ENCODE measurements around the gene PLEKHH1. TPM values are rescaled to one million over a fixed set of nuclear protein-coding genes. Genes with fewer than 3 reads are reported as not detected.

PLEKHH1 gene
- total RNA-seq, 1 experiment from 2014 or later, result 0.97 TPM

DNA sequence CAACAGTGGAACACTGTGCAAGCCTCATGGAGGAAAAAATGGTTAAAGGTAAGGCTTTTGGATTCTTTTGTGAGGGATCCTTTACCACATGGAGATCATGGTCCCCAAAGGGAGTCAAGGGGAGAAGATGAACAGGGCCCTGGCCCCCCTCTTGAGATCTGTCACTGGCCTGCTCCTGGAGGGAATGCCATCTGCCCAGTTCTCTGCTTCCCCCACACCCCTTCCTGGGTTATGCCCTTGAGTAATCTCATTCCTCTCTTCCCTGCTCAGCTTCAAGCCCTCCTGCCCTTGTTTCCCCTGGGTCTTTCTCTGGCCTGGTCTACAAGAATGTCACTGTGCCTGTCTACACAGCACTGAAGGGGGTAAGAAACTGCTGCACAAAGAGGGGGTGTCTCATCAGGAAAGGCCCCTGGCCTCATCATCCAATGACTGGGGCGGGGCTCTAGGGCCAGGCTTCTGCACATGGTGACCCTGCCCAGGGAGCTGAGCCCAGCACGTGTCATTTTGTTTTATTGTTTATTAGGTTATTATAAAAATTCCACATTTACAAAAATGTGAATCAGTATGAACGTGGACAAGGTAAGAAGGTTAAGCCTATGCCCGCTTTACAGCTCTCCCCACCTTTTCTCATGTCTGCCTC is 36.7 kb downstream of the PLEKHH1 start:
- no peak for DNase-seq (ENCODE audit: low read depth in 1 of 2, low spot score in 2 of 2)
- no peak overlapping the region for H3K27ac ChIP-seq
- no peak overlapping the region for H3K4me3 ChIP-seq
- no peaks in the 10 kb centered on the region for H3K9me3 ChIP-seq (replicated peaks)
- H3K27me3 ChIP-seq (replicated peaks), result no peaks in the 10 kb centered on the region
- no peaks in the 10 kb centered on the region for H3K36me3 ChIP-seq
- no peaks in the 10 kb centered on the region for H3K4me1 ChIP-seq (replicated peaks)

DNA sequence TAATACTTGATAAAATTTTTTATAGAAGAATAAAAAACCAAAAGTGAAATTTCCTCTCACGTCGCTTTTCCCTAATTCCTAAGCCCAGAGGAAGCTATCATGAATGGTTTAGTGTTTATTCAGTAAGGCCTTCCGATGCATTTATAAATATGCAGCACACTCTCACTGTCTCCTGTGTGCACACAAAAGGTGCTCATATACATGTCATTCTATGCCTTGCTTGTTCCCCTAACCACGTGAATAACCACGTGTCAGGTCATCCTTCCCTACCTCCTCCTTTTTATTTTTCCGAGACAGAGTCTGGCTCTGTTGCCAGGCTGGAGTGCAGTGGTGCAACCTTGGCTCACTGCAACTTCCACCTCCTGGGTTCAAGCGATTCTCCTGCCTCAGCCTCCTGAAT is 37.4 kb downstream of the PLEKHH1 start:
- DNase-seq (ENCODE audit: low read depth in 1 of 2, low spot score in 2 of 2), result no peak
- Histone ChIP-seq H3K4me1 (replicated peaks) (no peaks in the 10 kb centered on the region), H3K36me3 (no peaks in the 10 kb centered on the region), H3K9me3 (replicated peaks) (no peaks in the 10 kb centered on the region), H3K27me3 (replicated peaks) (no peaks in the 10 kb centered on the region), H3K27ac (no peak overlapping the region), H3K4me3 (no peak overlapping the region)

DNA sequence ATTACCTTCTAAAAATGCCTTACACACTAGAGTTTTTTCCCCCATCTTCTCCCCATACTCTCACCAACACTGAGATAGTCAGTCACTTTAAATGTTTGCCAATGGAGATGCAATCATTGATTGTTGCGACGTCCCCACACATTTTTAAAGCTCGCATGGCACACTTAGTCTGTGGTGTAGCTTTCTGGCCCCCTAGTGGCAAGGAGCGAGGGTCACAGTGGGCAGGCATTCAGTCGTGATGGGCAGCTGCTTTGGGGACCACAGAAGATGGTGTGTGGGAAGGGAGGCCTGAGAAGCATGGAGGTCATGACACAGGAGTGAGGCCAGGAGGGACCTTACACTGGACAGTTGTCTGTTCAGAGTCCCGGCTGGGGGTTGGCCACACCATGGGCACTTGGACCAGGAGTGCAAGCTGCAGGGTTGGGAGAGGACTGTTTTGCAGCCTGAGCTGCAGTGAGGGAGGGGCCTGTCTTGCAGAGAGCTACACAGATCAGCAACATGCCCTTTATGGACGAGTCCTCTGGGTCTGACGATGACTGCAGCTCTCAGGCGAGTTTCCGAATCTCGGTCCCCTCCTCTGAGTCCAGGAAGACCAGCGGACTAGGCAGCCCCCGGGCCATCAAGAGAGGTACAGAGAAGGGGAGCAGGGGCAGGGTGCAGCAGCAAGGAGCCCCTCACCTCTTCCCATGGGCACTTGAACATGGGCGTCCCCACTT is 38.3 kb downstream of the PLEKHH1 start:
- no peaks in the 10 kb centered on the region for H3K9me3 ChIP-seq (replicated peaks)
- no peak overlapping the region for H3K4me3 ChIP-seq
- H3K27me3 ChIP-seq (replicated peaks), result no peaks in the 10 kb centered on the region
- peak; percentile 20 to 50 for DNase-seq (ENCODE audit: low read depth in 1 of 2, low spot score in 2 of 2)
- H3K36me3 ChIP-seq, result no peaks in the 10 kb centered on the region
- H3K4me1 ChIP-seq (replicated peaks), result no peaks in the 10 kb centered on the region
- H3K27ac ChIP-seq, result no peak overlapping the region

DNA sequence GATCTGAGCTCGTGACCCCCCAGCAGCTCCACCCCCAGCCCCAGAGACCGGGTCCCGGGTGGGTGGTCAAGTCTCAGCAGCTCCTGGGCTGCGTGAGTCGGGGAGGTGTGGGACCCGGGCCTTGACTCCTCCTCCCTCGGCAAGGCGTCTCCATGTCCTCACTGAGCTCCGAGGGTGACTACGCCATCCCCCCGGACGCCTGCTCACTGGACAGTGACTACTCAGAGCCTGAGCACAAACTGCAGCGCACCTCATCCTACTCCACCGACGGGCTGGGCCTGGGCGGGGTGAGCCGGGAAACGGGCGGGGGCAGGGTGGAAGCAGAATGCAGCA is 38.9 kb downstream of the PLEKHH1 start:
- no peak overlapping the region for H3K4me3 ChIP-seq
- no peaks in the 10 kb centered on the region for H3K9me3 ChIP-seq (replicated peaks)
- H3K36me3 ChIP-seq, result no peaks in the 10 kb centered on the region
- no peak overlapping the region for H3K27ac ChIP-seq
- no peak for DNase-seq (ENCODE audit: low read depth in 1 of 2, low spot score in 2 of 2)
- H3K4me1 ChIP-seq (replicated peaks), result no peaks in the 10 kb centered on the region
- no peaks in the 10 kb centered on the region for H3K27me3 ChIP-seq (replicated peaks)

DNA sequence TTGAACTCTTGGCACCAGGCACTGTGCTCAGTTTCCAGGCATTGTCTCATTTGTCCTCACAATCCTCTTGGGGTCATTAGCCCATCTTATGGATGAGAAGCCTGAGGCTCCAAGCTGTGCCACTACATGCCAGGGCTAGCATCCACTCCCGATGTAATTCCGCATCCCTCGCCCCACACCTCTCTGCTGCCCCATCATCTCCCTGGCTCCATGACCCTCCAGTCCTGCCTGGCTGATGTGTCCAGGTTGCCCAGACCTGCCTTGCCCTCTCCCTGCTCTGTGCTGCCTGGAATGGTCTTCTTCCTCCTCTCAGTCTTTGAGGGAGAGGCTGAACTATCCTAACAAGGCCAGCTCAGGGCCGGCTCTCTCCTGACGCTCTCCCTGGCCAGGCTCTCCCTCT is 39.5 kb downstream of the PLEKHH1 start:
- no peaks in the 10 kb centered on the region for H3K27me3 ChIP-seq (replicated peaks)
- H3K36me3 ChIP-seq, result no peaks in the 10 kb centered on the region
- H3K4me3 ChIP-seq, result no peak overlapping the region
- DNase-seq (ENCODE audit: low read depth in 1 of 2, low spot score in 2 of 2), result no peak
- no peak overlapping the region for H3K27ac ChIP-seq
- no peaks in the 10 kb centered on the region for H3K9me3 ChIP-seq (replicated peaks)
- H3K4me1 ChIP-seq (replicated peaks), result no peaks in the 10 kb centered on the region

DNA sequence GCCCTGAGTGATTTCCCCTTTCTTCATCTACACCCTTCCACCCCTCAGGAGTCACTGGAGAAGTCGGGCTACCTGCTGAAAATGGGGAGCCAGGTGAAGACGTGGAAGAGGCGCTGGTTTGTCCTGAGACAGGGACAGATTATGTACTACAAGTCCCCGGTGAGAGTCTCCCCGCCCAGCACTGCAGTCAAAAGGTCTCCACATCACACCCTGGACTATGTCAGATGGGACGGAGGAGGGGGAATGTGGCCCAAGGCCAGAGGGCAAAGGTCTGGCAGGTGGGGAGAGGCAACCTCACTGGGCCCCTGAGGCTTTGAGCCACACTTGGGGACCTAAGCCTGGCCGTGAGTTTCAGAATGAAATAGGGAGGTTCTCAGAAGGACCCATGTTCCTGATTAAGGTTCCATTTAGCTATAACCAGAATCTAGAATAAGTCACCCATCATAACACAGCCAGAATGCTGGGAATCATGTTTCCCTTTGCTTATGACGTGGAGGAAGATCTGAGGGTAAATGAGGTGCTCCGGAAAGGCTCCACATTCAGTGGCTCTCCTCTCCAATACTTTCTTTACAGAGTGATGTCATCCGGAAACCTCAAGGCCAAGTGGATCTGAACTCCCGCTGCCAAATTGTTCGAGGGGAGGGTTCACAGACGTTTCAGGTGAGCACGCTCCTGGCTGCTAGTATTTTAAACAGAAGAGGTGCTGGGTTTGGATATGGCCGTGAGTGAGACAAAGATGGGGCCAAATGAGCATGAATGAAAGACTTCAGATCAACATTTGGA is 40.3 kb downstream of the PLEKHH1 start:
- H3K36me3 ChIP-seq, result no peaks in the 10 kb centered on the region
- no peak for DNase-seq (ENCODE audit: low read depth in 1 of 2, low spot score in 2 of 2)
- H3K4me3 ChIP-seq, result no peak overlapping the region
- H3K27me3 ChIP-seq (replicated peaks), result no peaks in the 10 kb centered on the region
- H3K4me1 ChIP-seq (replicated peaks), result no peaks in the 10 kb centered on the region
- H3K27ac ChIP-seq, result no peak overlapping the region
- H3K9me3 ChIP-seq (replicated peaks), result no peaks in the 10 kb centered on the region

DNA sequence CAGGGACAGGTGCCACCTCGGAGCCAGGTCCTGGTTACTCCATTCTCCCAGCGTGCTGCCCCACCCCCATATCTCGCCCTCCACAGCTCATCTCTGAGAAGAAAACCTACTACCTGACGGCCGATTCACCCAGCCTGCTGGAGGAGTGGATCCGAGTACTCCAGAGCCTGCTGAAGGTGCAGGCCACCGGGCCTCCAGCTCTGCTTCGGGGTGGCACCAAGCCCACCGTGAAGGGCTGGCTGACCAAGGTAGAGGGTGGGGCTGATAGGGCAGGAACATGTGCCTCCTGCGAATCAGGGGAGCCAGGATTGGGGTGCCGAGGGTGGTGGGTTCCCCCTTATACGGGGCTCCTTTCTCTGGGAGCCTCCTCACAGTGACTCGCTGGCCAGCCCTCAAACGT is 41.1 kb downstream of the PLEKHH1 start:
- Histone ChIP-seq H3K9me3 (replicated peaks) (no peaks in the 10 kb centered on the region), H3K27ac (no peak overlapping the region), H3K27me3 (replicated peaks) (no peaks in the 10 kb centered on the region), H3K4me3 (no peak overlapping the region), H3K4me1 (replicated peaks) (no peaks in the 10 kb centered on the region), H3K36me3 (no peaks in the 10 kb centered on the region)
- no peak for DNase-seq (ENCODE audit: low read depth in 1 of 2, low spot score in 2 of 2)

DNA sequence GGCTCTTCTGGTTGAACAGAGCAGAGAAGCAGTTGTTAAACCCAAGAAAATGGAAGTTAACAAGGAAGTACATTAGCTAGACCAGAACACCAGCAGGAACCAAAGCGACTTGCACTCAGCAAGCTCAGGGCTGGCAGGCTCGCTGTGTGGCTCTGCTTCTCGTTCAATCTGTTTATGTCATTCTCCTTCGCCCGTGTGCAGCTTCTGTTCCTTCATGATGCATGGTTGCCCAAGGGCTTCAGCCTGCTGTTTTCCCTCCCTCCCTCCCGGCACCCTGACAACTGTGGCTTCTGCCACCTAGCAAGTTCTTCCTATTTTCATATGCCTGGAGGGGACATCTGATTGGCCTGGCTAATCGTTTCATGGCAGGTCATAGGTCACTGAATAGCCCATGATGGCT is 41.7 kb downstream of the PLEKHH1 start:
- Histone ChIP-seq H3K9me3 (replicated peaks) (no peaks in the 10 kb centered on the region), H3K36me3 (no peaks in the 10 kb centered on the region), H3K27ac (no peak overlapping the region), H3K27me3 (replicated peaks) (no peaks in the 10 kb centered on the region), H3K4me3 (no peak overlapping the region), H3K4me1 (replicated peaks) (no peaks in the 10 kb centered on the region)
- no peak for DNase-seq (ENCODE audit: low read depth in 1 of 2, low spot score in 2 of 2)

DNA sequence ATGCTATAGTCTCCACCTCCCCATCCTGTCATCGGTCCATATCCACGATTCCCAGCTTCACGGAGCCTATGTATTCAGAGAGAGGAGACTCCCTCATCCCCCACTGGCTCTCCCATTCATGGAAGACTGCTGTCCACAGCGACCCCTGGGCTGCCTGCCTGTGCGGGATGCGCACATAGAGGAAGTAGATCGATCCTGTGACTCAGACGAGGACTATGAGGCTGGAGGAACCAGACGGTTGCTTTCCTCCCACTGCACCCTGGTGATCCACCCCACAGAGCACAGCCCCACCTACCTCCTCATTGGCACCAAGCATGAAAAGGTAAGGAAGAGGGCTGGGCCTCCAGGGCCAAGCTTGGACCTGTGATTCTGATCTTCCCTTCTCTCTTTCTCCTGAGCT is 42.6 kb downstream of the PLEKHH1 start:
- DNase-seq (ENCODE audit: low read depth in 1 of 2, low spot score in 2 of 2), result no peak
- no peaks in the 10 kb centered on the region for H3K9me3 ChIP-seq (replicated peaks)
- no peak overlapping the region for H3K4me3 ChIP-seq
- no peak overlapping the region for H3K27ac ChIP-seq
- no peaks in the 10 kb centered on the region for H3K4me1 ChIP-seq (replicated peaks)
- H3K36me3 ChIP-seq, result no peaks in the 10 kb centered on the region
- no peaks in the 10 kb centered on the region for H3K27me3 ChIP-seq (replicated peaks)

DNA sequence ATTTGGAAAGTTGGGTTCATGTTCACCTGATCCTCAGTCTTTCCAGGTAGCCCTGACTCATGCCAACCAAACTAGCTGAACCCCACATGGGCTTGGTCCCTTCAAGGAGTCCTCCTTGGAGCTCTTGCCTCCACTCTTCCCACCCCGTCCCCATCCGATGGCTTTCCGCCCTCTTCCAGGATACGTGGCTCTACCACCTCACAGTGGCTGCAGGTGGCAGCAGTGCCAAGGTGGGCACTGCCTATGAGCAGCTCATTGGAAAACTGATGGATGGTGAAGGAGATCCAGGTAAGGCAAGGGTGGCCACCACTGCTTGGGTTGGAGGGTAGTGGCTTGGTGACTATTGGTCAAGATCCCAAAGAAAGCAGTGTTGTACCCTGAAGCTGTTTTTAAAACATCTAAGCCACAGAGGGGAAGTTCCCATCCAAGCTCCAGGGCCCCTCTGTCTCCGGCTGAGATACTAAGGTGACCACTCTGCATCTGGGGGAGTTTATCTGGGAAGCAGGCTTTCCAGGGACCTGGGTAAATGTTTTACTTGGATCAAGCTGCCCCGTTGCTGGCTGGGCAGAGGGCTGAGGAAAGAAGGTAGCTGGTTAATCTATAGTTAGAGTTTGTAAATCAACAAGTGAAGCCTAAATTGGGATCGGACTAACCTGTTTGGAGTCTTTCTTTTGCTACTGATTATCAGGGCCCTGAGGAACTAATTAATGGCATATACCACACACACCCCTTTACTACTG is 43.3 kb downstream of the PLEKHH1 start:
- no peak overlapping the region for H3K4me3 ChIP-seq
- no peak overlapping the region for H3K27ac ChIP-seq
- no peaks in the 10 kb centered on the region for H3K36me3 ChIP-seq
- no peaks in the 10 kb centered on the region for H3K9me3 ChIP-seq (replicated peaks)
- DNase-seq (ENCODE audit: low read depth in 1 of 2, low spot score in 2 of 2), result no peak
- H3K4me1 ChIP-seq (replicated peaks), result no peaks in the 10 kb centered on the region
- H3K27me3 ChIP-seq (replicated peaks), result no peaks in the 10 kb centered on the region

DNA sequence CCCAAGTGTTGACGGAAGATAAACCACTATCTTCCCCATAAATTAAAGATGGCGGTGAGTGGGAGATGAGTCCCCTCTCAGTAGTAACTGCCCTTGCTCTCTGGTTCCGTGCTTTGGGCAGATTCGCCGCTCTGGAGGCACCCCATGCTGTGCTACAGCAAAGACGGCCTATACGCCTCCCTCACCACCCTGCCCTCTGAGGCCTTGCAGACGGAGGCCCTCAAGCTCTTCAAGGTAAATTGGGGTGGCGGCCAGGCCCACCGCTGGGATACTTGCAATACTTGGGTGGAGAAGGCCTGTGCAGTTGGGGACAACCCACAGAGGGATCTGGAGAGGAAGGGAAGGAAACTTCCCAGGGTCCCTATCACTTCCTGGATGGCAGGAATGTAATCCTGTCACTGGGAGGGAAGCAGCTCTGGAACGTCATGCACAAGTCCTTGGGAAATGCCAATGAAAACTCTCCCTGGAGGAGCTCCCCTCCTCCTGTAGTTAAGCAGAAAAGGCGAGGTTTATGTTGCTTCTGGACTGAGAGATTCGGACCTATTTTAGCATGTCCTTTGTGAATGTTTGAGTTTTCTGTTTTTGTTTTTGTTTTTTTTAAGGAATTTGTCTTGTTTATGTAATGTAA is 44.2 kb downstream of the PLEKHH1 start:
- DNase-seq (ENCODE audit: low read depth in 1 of 2, low spot score in 2 of 2), result no peak
- Histone ChIP-seq H3K36me3 (no peaks in the 10 kb centered on the region), H3K4me3 (no peak overlapping the region), H3K9me3 (replicated peaks) (no peaks in the 10 kb centered on the region), H3K4me1 (replicated peaks) (no peaks in the 10 kb centered on the region), H3K27ac (no peak overlapping the region), H3K27me3 (replicated peaks) (no peaks in the 10 kb centered on the region)

DNA sequence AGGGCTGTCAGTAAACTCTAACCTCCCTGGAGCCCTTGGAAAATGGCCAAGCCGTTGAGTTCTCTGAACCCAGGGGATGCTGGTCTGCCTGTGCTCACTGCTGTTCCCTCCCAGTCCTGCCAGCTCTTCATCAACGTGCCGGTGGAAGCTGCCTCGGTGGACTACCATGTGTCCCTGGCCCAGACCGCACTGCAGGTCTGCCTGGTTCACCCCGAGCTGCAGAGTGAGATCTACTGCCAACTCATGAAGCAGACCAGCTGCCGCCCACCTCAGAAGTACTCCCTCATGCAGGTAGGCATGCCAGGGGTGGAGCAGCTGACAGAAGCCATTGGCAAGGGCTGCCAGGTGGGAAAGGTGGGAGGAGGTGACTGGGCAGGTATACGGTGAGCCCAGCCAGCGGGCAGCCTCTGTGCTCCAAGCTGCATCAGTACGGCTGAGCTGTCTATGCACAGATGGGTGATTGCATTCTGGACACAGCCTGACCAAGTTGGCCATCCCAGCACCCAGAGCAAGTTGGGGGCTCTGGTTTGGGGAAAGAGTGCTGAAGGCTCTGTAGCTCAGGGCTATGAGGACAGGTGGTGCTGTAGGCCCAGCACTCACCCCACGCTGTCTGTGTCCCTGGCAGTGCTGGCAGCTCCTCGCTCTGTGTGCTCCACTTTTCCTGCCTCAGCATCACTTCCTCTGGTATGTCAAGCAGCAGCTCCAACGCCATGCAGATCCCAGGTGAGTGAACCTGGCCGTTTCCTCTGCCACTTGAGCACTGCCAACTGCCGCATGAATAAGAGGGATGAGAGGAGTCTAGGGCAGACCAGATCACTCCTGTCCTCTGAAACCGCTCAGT is 45.0 kb downstream of the PLEKHH1 start:
- H3K27ac ChIP-seq, result no peak overlapping the region
- H3K36me3 ChIP-seq, result no peaks in the 10 kb centered on the region
- H3K4me1 ChIP-seq (replicated peaks), result no peaks in the 10 kb centered on the region
- H3K9me3 ChIP-seq (replicated peaks), result no peaks in the 10 kb centered on the region
- H3K27me3 ChIP-seq (replicated peaks), result no peaks in the 10 kb centered on the region
- no peak overlapping the region for H3K4me3 ChIP-seq
- no peak for DNase-seq (ENCODE audit: low read depth in 1 of 2, low spot score in 2 of 2)

DNA sequence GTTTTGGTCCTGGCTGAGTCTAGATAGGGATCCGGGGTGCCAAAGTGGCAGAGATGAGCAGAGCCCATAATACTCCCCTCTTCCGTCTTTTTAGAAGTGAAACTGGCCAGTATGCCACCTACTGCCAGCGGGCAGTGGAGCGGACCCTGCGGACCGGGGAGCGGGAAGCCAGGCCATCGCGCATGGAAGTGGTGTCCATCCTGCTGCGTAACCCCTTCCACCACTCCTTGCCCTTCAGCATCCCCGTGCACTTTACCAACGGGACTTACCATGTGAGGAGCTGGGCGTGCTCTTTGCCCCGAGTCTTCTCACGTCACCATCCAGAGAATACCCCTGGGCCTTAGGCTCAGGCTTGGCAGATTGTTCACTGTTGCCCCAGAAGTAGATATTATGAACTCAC is 46.0 kb downstream of the PLEKHH1 start:
- H3K9me3 ChIP-seq (replicated peaks), result no peaks in the 10 kb centered on the region
- no peak for DNase-seq (ENCODE audit: low read depth in 1 of 2, low spot score in 2 of 2)
- H3K27me3 ChIP-seq (replicated peaks), result no peaks in the 10 kb centered on the region
- H3K27ac ChIP-seq, result no peak overlapping the region
- no peaks in the 10 kb centered on the region for H3K36me3 ChIP-seq
- H3K4me3 ChIP-seq, result no peak overlapping the region
- H3K4me1 ChIP-seq (replicated peaks), result no peaks in the 10 kb centered on the region

Measured in SJSA1 (cell line).